A549 (cell line): Measurements from ENCODE around the gene ZIC2. TPM values are rescaled to one million over a fixed set of nuclear protein-coding genes. Genes with fewer than 3 reads are reported as not detected.

Experiments used
- ATAC-seq, 2 experiments: fragments of 200-7000 bp in 1 of 2; fragments of >200 bp in 1 of 2; cut with Nextera tagmentation in 1 of 2; cut with Tn5 transposase in 1 of 2; 3 replicates each; pipeline versions ENCODE4 v1.8.0 to v1.9.1; 2018 to 2020; ENCODE audit warnings: mild to moderate bottlenecking in 1 of 2, moderate library complexity in 1 of 2
- CTCF ChIA-PET: fragments of 300-600 bp; sonication (Branson Sonifier 250); formaldehyde crosslinking; extraction: SDS; loops from one replicate; lab custom pipeline; 2021; ENCODE audit warnings: antibody characterized with exemption, inconsistent platforms; lab: Yijun Ruan, JAX
- POLR2A ChIA-PET: fragments of 350-600 bp; formaldehyde crosslinking; extraction: SDS; loops from one replicate; lab custom pipeline; 2021; ENCODE audit warnings: antibody characterized with exemption, inconsistent platforms; lab: Yijun Ruan, JAX
- DNase-seq, 2 experiments: peaks; one replicate each; pipeline versions ENCODE4 v3.0.0 to v3.0.0-alpha.2; 2011 to 2016; ENCODE audit warnings: low read depth in 1 of 2, low spot score in 1 of 2
- FAIRE-seq: peaks from 2 replicates; lab custom pipeline; 2011; peaks lifted over from hg19 to GRCh38; lab: Jason Lieb, UNC
- H3K27ac ChIP-seq, 2 experiments: fragments of >200 bp; sonication (Bioruptor Twin); formaldehyde crosslinking; 3 replicates each; pipeline ENCODE4 v1.5.1; 2016 to 2017
- H3K4me1 ChIP-seq: fragments of >200 bp; sonication (Bioruptor Twin); formaldehyde crosslinking; 3 replicates; pipeline ENCODE4 v1.6.1; 2016
- H3K4me2 ChIP-seq: fragments of >200 bp; sonication (Bioruptor Twin); formaldehyde crosslinking; 3 replicates; pipeline ENCODE4 v1.6.1; 2016
- H3K4me3 ChIP-seq: fragments of >200 bp; sonication (Bioruptor Twin); formaldehyde crosslinking; 3 replicates; pipeline ENCODE4 v1.5.1; 2016
- H3K9me3 ChIP-seq: fragments of >200 bp; sonication (Bioruptor Twin); formaldehyde crosslinking; 3 replicates; pipeline ENCODE4 v1.6.1; 2016
- BHLHE40 ChIP-seq: IDR thresholded peaks from 2 replicates; pipeline ENCODE4 v1.6.1; 2012; ENCODE audit warnings: low read depth, low read length, inconsistent platforms
- CBX8 ChIP-seq: fragments of 200-600 bp; sonication (generic); IDR thresholded peaks from 2 replicates; pipeline ENCODE4 v1.6.1; 2016
- CHD2 ChIP-seq: fragments of 150-350 bp; IDR thresholded peaks from 2 replicates; pipeline ENCODE4 v1.6.1; 2014; ENCODE audit warnings: low read length; ENCODE audit not compliant: partially characterized antibody
- E2F6 ChIP-seq: IDR thresholded peaks from 2 replicates; pipeline ENCODE4 v1.6.1; 2012; ENCODE audit warnings: low read depth, borderline replicate concordance
- EHF ChIP-seq: fragments of 250-450 bp; sonication (Bioruptor Pico); IDR thresholded peaks from 2 replicates; pipeline ENCODE4 v1.5.0; 2020; ENCODE audit warnings: mild to moderate bottlenecking
- EP300 ChIP-seq, 2 experiments: fragments of >200 bp; sonication (Bioruptor Twin); formaldehyde crosslinking; IDR thresholded peaks; 2 replicates in 1 of 2; 3 replicates in 1 of 2; pipeline ENCODE4 v1.6.1; 2016 to 2017
- FOSB ChIP-seq: fragments of 250-450 bp; sonication (Bioruptor Pico); IDR thresholded peaks from 2 replicates; pipeline ENCODE4 v1.5.0; 2020; ENCODE audit warnings: mild to moderate bottlenecking, moderate library complexity
- HEYL ChIP-seq: fragments of 250-450 bp; sonication (Bioruptor Pico); IDR thresholded peaks from 2 replicates; pipeline ENCODE4 v1.8.0; 2021; ENCODE audit warnings: mild to moderate bottlenecking, moderate library complexity
- HOXB13 ChIP-seq: fragments of 250-450 bp; sonication (Bioruptor Pico); IDR thresholded peaks from 2 replicates; pipeline ENCODE4 v1.5.0; 2020; ENCODE audit warnings: low read depth, mild to moderate bottlenecking, moderate library complexity
- JUN ChIP-seq, 2 experiments: fragments of >200 bp; sonication (Bioruptor Twin); formaldehyde crosslinking; IDR thresholded peaks; 2 replicates in 1 of 2; 3 replicates in 1 of 2; pipeline ENCODE4 v1.6.1; 2016 to 2017
- MAFK ChIP-seq: fragments of 450-650 bp; IDR thresholded peaks from 2 replicates; pipeline ENCODE4 v1.6.1; 2014; ENCODE audit not compliant: partially characterized antibody
- MAZ ChIP-seq: fragments of 150-350 bp; IDR thresholded peaks from 2 replicates; pipeline ENCODE4 v1.6.1; 2014; ENCODE audit warnings: antibody characterized with exemption, low read depth, low read length, borderline replicate concordance
- NPAS2 ChIP-seq: fragments of 250-450 bp; sonication (Bioruptor Pico); IDR thresholded peaks from 2 replicates; pipeline ENCODE4 v1.8.0; 2022; ENCODE audit warnings: mild to moderate bottlenecking, moderate library complexity, borderline replicate concordance
- POLR2A ChIP-seq: IDR thresholded peaks from 2 replicates; pipeline ENCODE4 v1.6.1; 2012; ENCODE audit warnings: mild to moderate bottlenecking, low read length
- RAD21 ChIP-seq, 2 experiments: fragments of >200 bp in 1 of 2; sonication (Bioruptor Twin) in 1 of 2; formaldehyde crosslinking in 1 of 2; IDR thresholded peaks in 1 of 2; conservative IDR thresholded peaks in 1 of 2; 2 replicates in 1 of 2; 3 replicates in 1 of 2; pipeline ENCODE4 v1.6.1; 2012 to 2018; ENCODE audit warnings: inconsistent platforms in 1 of 2
- RFX5 ChIP-seq: fragments of 450-650 bp; IDR thresholded peaks from 2 replicates; pipeline ENCODE4 v1.7.1; 2014; ENCODE audit warnings: antibody characterized with exemption, mild to moderate bottlenecking, moderate library complexity
- SREBF2 ChIP-seq: fragments of 450-650 bp; IDR thresholded peaks from 2 replicates; pipeline ENCODE4 v1.6.1; 2014; ENCODE audit warnings: mild to moderate bottlenecking, moderate library complexity
- TFCP2L1 ChIP-seq: fragments of 250-450 bp; sonication (Bioruptor Pico); IDR thresholded peaks from 2 replicates; pipeline ENCODE4 v1.5.0; 2021; ENCODE audit warnings: mild to moderate bottlenecking
- TP53 ChIP-seq: fragments of 250-450 bp; sonication (Bioruptor Pico); IDR thresholded peaks from 2 replicates; pipeline ENCODE4 v1.5.0; 2021; ENCODE audit warnings: mild to moderate bottlenecking, moderate library complexity
- ZNF302 ChIP-seq: fragments of 250-450 bp; sonication (Bioruptor Pico); IDR thresholded peaks from 2 replicates; pipeline ENCODE4 v1.9.0; 2021; ENCODE audit warnings: inconsistent platforms, mild to moderate bottlenecking, moderate library complexity
- ZSCAN20 ChIP-seq: fragments of 250-450 bp; sonication (Bioruptor Pico); IDR thresholded peaks from 2 replicates; pipeline ENCODE4 v1.8.0; 2022; ENCODE audit warnings: mild to moderate bottlenecking, moderate library complexity
- WGBS: methylation state at CpG from one replicate; pipeline ENCODE4 v1.1.6; 2017; ENCODE audit errors: missing lambda C conversion rate; 5-methylcytosine and 5-hydroxymethylcytosine counted together
- polyA plus RNA-seq, 4 experiments: library from polyadenylated mRNA; depleted of rRNA in 3 of 4; stranded (reverse); fragments of >200 nt; fragmentation: RNase III in 1 of 4; extraction: RNeasy Plus Mini Kit Qiagen cat#74134 plus additional on column Dnase treatment in 1 of 4; gene quantifications; 2 replicates in 3 of 4; 3 replicates in 1 of 4; pipeline ENCODE4 v1.2.3, GENCODE V29; 2011 to 2017
- TF ChIP-seq, protein P1 (sequence below): IDR thresholded peaks from 2 replicates; pipeline ENCODE4 v1.6.1; 2012
- TF ChIP-seq, protein P2 (sequence below): fragments of >200 bp; sonication (Bioruptor Twin); formaldehyde crosslinking; IDR thresholded peaks from 2 replicates; pipeline ENCODE4 v1.6.1; 2016
- TF ChIP-seq, protein P3 (sequence below): IDR thresholded peaks from 2 replicates; pipeline ENCODE4 v1.6.1; 2012
- TF ChIP-seq, protein P4 (sequence below): fragments of 150-350 bp; IDR thresholded peaks from 2 replicates; pipeline ENCODE4 v1.6.1; 2014; ENCODE audit warnings: low read depth, mild to moderate bottlenecking, low read length

Gene ZIC2
- polyA plus RNA-seq, 2 of the 4 experiments (the other 2 are of a cell fraction) = 2.1 to 10.3 TPM

DNA sequence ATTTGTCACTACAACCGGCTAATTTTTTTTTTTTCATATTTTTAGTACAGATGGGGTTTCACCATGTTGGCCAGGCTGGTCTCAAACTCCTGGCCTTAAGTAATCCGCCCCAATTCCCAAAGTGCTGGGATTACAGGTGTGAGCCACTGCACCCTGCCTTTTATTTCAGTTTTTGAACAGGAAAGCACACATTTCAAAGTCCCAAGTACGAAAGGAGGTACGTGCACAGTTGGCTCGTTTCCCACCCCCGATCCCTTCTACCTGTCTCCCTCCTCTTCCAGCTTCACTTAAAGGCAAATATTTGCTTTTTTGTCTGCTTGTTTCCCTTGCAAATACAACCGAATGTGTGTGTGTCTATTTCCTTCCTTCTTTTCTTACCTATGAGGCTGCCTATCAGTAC lies 40.5 kb upstream of the ZIC2 start:
- ATAC-seq (no peak), FAIRE-seq (no peak), DNase-seq (no peak)
- no peak for TF ChIP-seq HOXB13 (CRISPR knock-in tag)
- no peak for TF ChIP-seq E2F6
- no peak for TF ChIP-seq FOSB (CRISPR knock-in tag)
- TF ChIP-seq TFCP2L1 (CRISPR knock-in tag) = no peak
- TF ChIP-seq ZNF302 = no peak
- TF ChIP-seq RAD21 (conservative IDR thresholded peaks at IDR 0.05 in 1 of 2, IDR thresholded peaks at IDR 0.05 in 1 of 2) = no peak
- no peak for TF ChIP-seq EP300 (IDR thresholded peaks at IDR 0.05)
- no peak for TF ChIP-seq TP53 (CRISPR knock-in tag)
- TF ChIP-seq, protein P1, sequence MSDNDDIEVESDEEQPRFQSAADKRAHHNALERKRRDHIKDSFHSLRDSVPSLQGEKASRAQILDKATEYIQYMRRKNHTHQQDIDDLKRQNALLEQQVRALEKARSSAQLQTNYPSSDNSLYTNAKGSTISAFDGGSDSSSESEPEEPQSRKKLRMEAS = no peak
- no peak for TF ChIP-seq SREBF2
- TF ChIP-seq BHLHE40 = no peak
- no peak for TF ChIP-seq HEYL (CRISPR knock-in tag)
- no peak for TF ChIP-seq CHD2
- H3K27ac ChIP-seq = no peak overlapping the region
- POLR2A ChIA-PET = no interaction called here
- no peaks in the 10 kb centered on the region for H3K4me1 ChIP-seq
- CTCF ChIA-PET = interaction anchor here (1.4 kb wide), 1 partner anchor 285 kb away, joined by 3 read pairs; no protein-coding TSS in a partner anchor
- no peaks in the 10 kb centered on the region for H3K9me3 ChIP-seq
- 48% methylated on average over 7 of the region's 7 CpGs for WGBS
- no peak overlapping the region for H3K4me3 ChIP-seq
- H3K4me2 ChIP-seq = no peak overlapping the region

DNA sequence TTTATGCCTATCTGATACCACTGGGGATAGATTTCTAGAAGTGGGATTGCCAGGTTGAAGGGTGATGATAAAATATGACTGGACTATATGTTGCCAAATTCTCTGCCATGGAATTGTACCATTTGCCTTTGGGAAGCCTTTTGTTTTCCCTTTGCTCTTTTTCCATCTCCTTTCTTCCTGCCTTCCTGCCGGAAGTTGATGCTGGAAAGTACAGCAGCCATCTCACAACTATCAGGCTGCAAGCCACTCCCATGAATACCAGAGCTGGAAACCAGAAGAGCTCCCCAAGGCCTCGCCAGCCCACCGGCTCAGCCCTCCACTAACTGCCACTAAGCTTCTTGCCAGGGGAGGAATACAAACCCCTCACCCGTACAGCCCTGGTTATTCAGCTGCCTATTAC lies 39.7 kb upstream of the ZIC2 start:
- CTCF ChIA-PET = interaction anchor here (0.6 to 1.4 kb wide), 4 partner anchors 26 to 286 kb away, joined by 3 to 4 read pairs (median 3); no protein-coding TSS in a partner anchor
- Histone ChIP-seq H3K27ac (no peak overlapping the region), H3K4me2 (no peak overlapping the region), H3K9me3 (no peaks in the 10 kb centered on the region), H3K4me1 (no peaks in the 10 kb centered on the region), H3K4me3 (no peak overlapping the region)
- FAIRE-seq (no peak), DNase-seq (no peak), ATAC-seq (no peak)
- POLR2A ChIA-PET = no interaction called here
- WGBS = 88% methylated on average over 3 of the region's 4 CpGs
- TF ChIP-seq MAFK = no peak
- TF ChIP-seq CBX8 = no peak
- TF ChIP-seq, protein P2, sequence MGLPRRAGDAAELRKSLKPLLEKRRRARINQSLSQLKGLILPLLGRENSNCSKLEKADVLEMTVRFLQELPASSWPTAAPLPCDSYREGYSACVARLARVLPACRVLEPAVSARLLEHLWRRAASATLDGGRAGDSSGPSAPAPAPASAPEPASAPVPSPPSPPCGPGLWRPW = no peak
- TF ChIP-seq RFX5 = no peak
- TF ChIP-seq MAZ = no peak
- TF ChIP-seq EHF = no peak

DNA sequence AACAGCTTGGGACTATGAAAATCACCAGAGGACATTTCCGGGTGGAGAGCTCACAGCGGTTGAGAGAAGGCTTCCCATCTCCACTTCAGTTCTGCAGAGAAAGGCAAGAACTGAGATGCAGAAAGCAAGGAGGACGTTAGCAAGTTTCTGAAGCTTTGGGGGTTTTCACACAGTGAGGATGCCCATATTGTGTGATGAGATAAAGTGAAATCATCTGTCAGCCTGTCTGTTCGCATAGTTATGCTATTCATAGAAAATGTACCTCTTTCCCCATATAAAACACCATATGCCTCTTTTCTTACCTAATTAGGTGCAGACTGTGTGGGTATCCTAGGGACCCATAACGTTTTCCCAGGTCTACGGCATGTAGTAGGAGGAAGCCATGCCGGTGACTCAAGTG lies 37.5 kb upstream of the ZIC2 start:
- no peak overlapping the region for H3K4me3 ChIP-seq
- POLR2A ChIA-PET = no interaction called here
- 62% methylated on average over 7 of the region's 7 CpGs for WGBS
- FAIRE-seq = no peak
- H3K27ac ChIP-seq = no peak overlapping the region
- CTCF ChIA-PET = interaction anchor here (1.0 kb wide), 1 partner anchor 28 kb away, joined by 3 read pairs; no protein-coding TSS in a partner anchor
- no peak overlapping the region for H3K4me2 ChIP-seq
- DNase-seq = no peak
- no peaks in the 10 kb centered on the region for H3K4me1 ChIP-seq
- no peak for TF ChIP-seq BHLHE40
- no peak for TF ChIP-seq CHD2
- TF ChIP-seq, protein P1 = no peak
- no peak for TF ChIP-seq MAZ
- no peak for TF ChIP-seq EHF
- TF ChIP-seq, protein P3, sequence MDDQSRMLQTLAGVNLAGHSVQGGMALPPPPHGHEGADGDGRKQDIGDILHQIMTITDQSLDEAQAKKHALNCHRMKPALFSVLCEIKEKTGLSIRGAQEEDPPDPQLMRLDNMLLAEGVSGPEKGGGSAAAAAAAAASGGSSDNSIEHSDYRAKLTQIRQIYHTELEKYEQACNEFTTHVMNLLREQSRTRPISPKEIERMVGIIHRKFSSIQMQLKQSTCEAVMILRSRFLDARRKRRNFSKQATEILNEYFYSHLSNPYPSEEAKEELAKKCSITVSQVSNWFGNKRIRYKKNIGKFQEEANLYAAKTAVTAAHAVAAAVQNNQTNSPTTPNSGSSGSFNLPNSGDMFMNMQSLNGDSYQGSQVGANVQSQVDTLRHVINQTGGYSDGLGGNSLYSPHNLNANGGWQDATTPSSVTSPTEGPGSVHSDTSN = no peak
- TF ChIP-seq, protein P2 = no peak
- TF ChIP-seq JUN (IDR thresholded peaks at IDR 0.05) = no peak
- no peak for TF ChIP-seq TP53 (CRISPR knock-in tag)
- TF ChIP-seq, protein P4, sequence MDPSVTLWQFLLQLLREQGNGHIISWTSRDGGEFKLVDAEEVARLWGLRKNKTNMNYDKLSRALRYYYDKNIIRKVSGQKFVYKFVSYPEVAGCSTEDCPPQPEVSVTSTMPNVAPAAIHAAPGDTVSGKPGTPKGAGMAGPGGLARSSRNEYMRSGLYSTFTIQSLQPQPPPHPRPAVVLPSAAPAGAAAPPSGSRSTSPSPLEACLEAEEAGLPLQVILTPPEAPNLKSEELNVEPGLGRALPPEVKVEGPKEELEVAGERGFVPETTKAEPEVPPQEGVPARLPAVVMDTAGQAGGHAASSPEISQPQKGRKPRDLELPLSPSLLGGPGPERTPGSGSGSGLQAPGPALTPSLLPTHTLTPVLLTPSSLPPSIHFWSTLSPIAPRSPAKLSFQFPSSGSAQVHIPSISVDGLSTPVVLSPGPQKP = no peak
- no peak for TF ChIP-seq ZSCAN20
- no peak for TF ChIP-seq NPAS2 (CRISPR knock-in tag)
- no peak for TF ChIP-seq POLR2A
- TF ChIP-seq TFCP2L1 (CRISPR knock-in tag) = no peak
- no peak for ATAC-seq
- H3K9me3 ChIP-seq = no peaks in the 10 kb centered on the region
